HCT116 (cell line): ENCODE results near the gene CD44. TPM values are rescaled to one million over a fixed set of nuclear protein-coding genes. Genes with fewer than 3 reads are reported as not detected.

ENCODE experiments used
- ATAC-seq: fragments of 200-7000 bp; cut with Tn5 transposase; 2 replicates; pipeline ENCODE4 v1.9.1; 2020; ENCODE audit warnings: mild to moderate bottlenecking, moderate library complexity
- BruUV-seq: library from RNA; stranded (reverse); fragments of 400-500 nt; replicated peaks from 2 replicates; lab custom pipeline; 2021; lab: Mats Ljungman, UMichigan
- CTCF ChIA-PET: fragments of 300-600 bp; sonication (Branson Sonifier 250); formaldehyde crosslinking; loops from one replicate; lab custom pipeline; 2021; ENCODE audit warnings: antibody characterized with exemption; lab: Charles Lee
- POLR2A ChIA-PET: fragments of 300-600, 350-600 bp; sonication (Branson Sonifier 250); formaldehyde crosslinking; loops from one replicate; lab custom pipeline; 2021; ENCODE audit warnings: antibody characterized with exemption; lab: Charles Lee
- RAD21 ChIA-PET, 2 experiments: fragments of 300-600 bp; sonication (Branson Sonifier 250); formaldehyde crosslinking; loops; one replicate each; lab custom pipeline; 2023; ENCODE audit warnings: low total read pairs in 2 of 2; ENCODE audit not compliant: uncharacterized antibody in 2 of 2, unreplicated experiment in 2 of 2, low non-redundant PET in 1 of 2; lab: Charles Lee
- DNase-seq: peaks from one replicate; pipeline ENCODE4 v3.0.0-alpha.2; 2010; ENCODE audit warnings: low read depth, low spot score
- H2AFZ ChIP-seq: fragments of 200-600 bp; shearing (Covaris generic), sonication (generic); 2 replicates; pipeline ENCODE4 v1.6.1; 2017; ENCODE audit warnings: low read depth, mixed run types, mixed read lengths, antibody characterized with exemption, low read length; ENCODE audit not compliant: poor library complexity, severe bottlenecking
- H3K27ac ChIP-seq: 2 replicates; pipeline ENCODE4 v1.5.1; 2012; ENCODE audit warnings: low read depth, low read length
- H3K27me3 ChIP-seq: fragments of 200-600 bp; sonication (generic); 2 replicates; pipeline ENCODE4 v1.6.1; 2016; ENCODE audit warnings: mixed run types, low read length, mixed read lengths; ENCODE audit not compliant: insufficient read depth
- H3K36me3 ChIP-seq, 2 experiments: fragments of 200-500 bp in 1 of 2; fragments of 200-600 bp in 1 of 2; sonication (Bioruptor generic) in 1 of 2; sonication (generic) in 1 of 2; 2 replicates each; pipeline versions ENCODE4 v1.5.1 to v1.6.1; 2014 to 2016; ENCODE audit warnings: low read length in 2 of 2, inconsistent platforms in 1 of 2, mixed read lengths in 1 of 2, mixed run types in 1 of 2; ENCODE audit not compliant: insufficient read depth in 2 of 2, control insufficient read depth in 1 of 2
- H3K4me1 ChIP-seq, 2 experiments: fragments of 200-600 bp in 1 of 2; sonication (generic) in 1 of 2; 2 replicates each; pipeline versions ENCODE4 v1.5.1 to v1.6.1; 2012 to 2017; ENCODE audit warnings: low read length in 2 of 2, inconsistent platforms in 1 of 2, mild to moderate bottlenecking in 1 of 2, mixed read lengths in 1 of 2, mixed run types in 1 of 2, moderate library complexity in 1 of 2; ENCODE audit not compliant: insufficient read depth in 2 of 2, control insufficient read depth in 1 of 2
- H3K4me2 ChIP-seq: fragments of 200-600 bp; sonication (generic); 2 replicates; pipeline ENCODE4 v1.6.1; 2017; ENCODE audit warnings: mixed run types, low read length, mixed read lengths
- H3K4me3 ChIP-seq, 2 experiments: fragments of 200-600 bp in 1 of 2; sonication (generic) in 1 of 2; replicated peaks in 1 of 2; 2 replicates each; pipeline ENCODE4 v1.5.1; 2011 to 2016; ENCODE audit warnings: low read length in 2 of 2, control low read depth in 1 of 2, low read depth in 1 of 2, mild to moderate bottlenecking in 1 of 2, mixed read lengths in 1 of 2, mixed run types in 1 of 2
- H3K79me2 ChIP-seq: fragments of 200-600 bp; sonication (generic); 2 replicates; pipeline ENCODE4 v1.6.1; 2017; ENCODE audit warnings: mild to moderate bottlenecking, mixed run types, low read length, moderate library complexity, mixed read lengths; ENCODE audit not compliant: insufficient read depth
- H3K9ac ChIP-seq: fragments of 200-600 bp; sonication (generic); 2 replicates; pipeline ENCODE4 v1.6.1; 2016; ENCODE audit warnings: low read length, mixed read lengths
- H3K9me2 ChIP-seq: fragments of 200-600 bp; sonication (generic), shearing (Covaris generic); 2 replicates; pipeline ENCODE4 v1.6.1; 2017; ENCODE audit warnings: mixed run types, mild to moderate bottlenecking, moderate library complexity; ENCODE audit not compliant: insufficient read depth
- H3K9me3 ChIP-seq, 2 experiments: fragments of 200-500 bp in 1 of 2; fragments of 200-600 bp in 1 of 2; sonication (Bioruptor generic) in 1 of 2; sonication (generic) in 1 of 2; 2 replicates each; pipeline ENCODE4 v1.6.1; 2014 to 2017; ENCODE audit warnings: low read length in 2 of 2, mixed read lengths in 2 of 2, inconsistent platforms in 1 of 2, low read depth in 1 of 2, mild to moderate bottlenecking in 1 of 2, mixed run types in 1 of 2, moderate library complexity in 1 of 2; ENCODE audit not compliant: control insufficient read depth in 1 of 2, insufficient read depth in 1 of 2
- H4K20me1 ChIP-seq: fragments of 200-600 bp; sonication (generic), shearing (Covaris generic); 2 replicates; pipeline ENCODE4 v1.6.1; 2017; ENCODE audit warnings: mixed run types, mild to moderate bottlenecking, moderate library complexity; ENCODE audit not compliant: insufficient read depth
- EZH2 ChIP-seq: fragments of 200-600 bp; sonication (generic); IDR thresholded peaks from 2 replicates; pipeline ENCODE4 v1.6.1; 2017; ENCODE audit warnings: antibody characterized with exemption, mixed run types
- POLR2A ChIP-seq: IDR thresholded peaks from 2 replicates; pipeline ENCODE4 v1.7.0; 2011; ENCODE audit warnings: borderline replicate concordance; ENCODE audit not compliant: insufficient read depth, insufficient read length; ENCODE audit errors: extremely low read depth
- REST ChIP-seq: IDR thresholded peaks from 2 replicates; pipeline ENCODE4 v1.6.1; 2012; ENCODE audit warnings: low read depth
- SP1 ChIP-seq: IDR thresholded peaks from 2 replicates; pipeline ENCODE4 v1.6.1; 2012; ENCODE audit warnings: low read depth
- ZFX ChIP-seq: fragments of 450-650 bp; IDR thresholded peaks from 2 replicates; pipeline ENCODE4 v1.6.1; 2017
- intact Hi-C: fragments of 100-400 bp; cut with micrococcal nuclease; formaldehyde crosslinking; loops from 2 replicates; pipeline ENCODE4 v1.10.0; 2022
- total RNA-seq: library from RNA; stranded (reverse); gene quantifications from one replicate; pipeline ENCODE4 v1.2.1, GENCODE V29; 2021; ENCODE audit not compliant: unreplicated experiment

Gene CD44
- total RNA-seq, 1 experiment from 2014 or later = 742 TPM

- ATAC-seq (no peak), DNase-seq (no peak)
- H4K20me1 ChIP-seq = no peaks in the 10 kb centered on the region
- no peak overlapping the region for H2AFZ ChIP-seq
- H3K36me3 ChIP-seq = no peaks in the 10 kb centered on the region
- no peak overlapping the region for H3K4me3 ChIP-seq
- no TSS peak for BruUV-seq
- no peak overlapping the region for H3K9ac ChIP-seq
- H3K4me2 ChIP-seq = no peak overlapping the region
- POLR2A ChIA-PET = no interaction called here
- no peaks in the 10 kb centered on the region for H3K27me3 ChIP-seq
- H3K79me2 ChIP-seq = no peaks in the 10 kb centered on the region
- RAD21 ChIA-PET = no interaction called here
- intact Hi-C loops = no loop called here
- H3K4me1 ChIP-seq = no peaks in the 10 kb centered on the region
- CTCF ChIA-PET = no interaction called here
- TF ChIP-seq SP1 = no peak
- TF ChIP-seq ZFX = no peak
- TF ChIP-seq POLR2A = no peak
- no peak for TF ChIP-seq REST
- H3K27ac ChIP-seq = no peak overlapping the region
- H3K9me3 ChIP-seq = no peaks in the 10 kb centered on the region
- H3K9me2 ChIP-seq = no peaks in the 10 kb centered on the region
Observed at GRCh38 chr11:35265755-35266454, 126.9 kb downstream of the CD44 start.

- no peak for DNase-seq
- Histone ChIP-seq H3K9me2 (no peaks in the 10 kb centered on the region), H3K9me3 (no peaks in the 10 kb centered on the region), H3K27me3 (no peaks in the 10 kb centered on the region), H3K79me2 (no peaks in the 10 kb centered on the region), H3K36me3 (no peaks in the 10 kb centered on the region), H3K9ac (no peak overlapping the region), H3K4me1 (no peaks in the 10 kb centered on the region), H3K4me3 (no peak overlapping the region), H2AFZ (no peak overlapping the region), H3K27ac (no peak overlapping the region), H3K4me2 (no peak overlapping the region), H4K20me1 (no peaks in the 10 kb centered on the region)
- no peak for ATAC-seq
- BruUV-seq = no TSS peak
- intact Hi-C loops = no loop called here
- no peak for TF ChIP-seq EZH2
- CTCF ChIA-PET = no interaction called here
- RAD21 ChIA-PET = no interaction called here
- POLR2A ChIA-PET = no interaction called here
Observed at GRCh38 chr11:35267504-35267903, 128.5 kb downstream of the CD44 start.
